ENCODE data around the gene PGAM1.
A peak's percentile ranks its signal among the peaks of the same experiment; 100 is the strongest.
"Not testable (repeated sequence)": the region's sequence is repeated elsewhere in the genome, so short reads cannot be mapped to it uniquely, and the experiment has no call there.

PGAM1 gene

GRCh38 chr10:97456686-97457065 lies 30.7 kb downstream of the PGAM1 start:
- no peak for DNase-seq (ENCODE audit: low read depth in 2 of 2)

- no peak for DNase-seq (ENCODE audit: low read depth in 2 of 2)
These were observed 33.1 kb downstream of the PGAM1 start for GRCh38 chr10:97459111-97459510.

GRCh38 chr10:97459933-97460332 lies 33.9 kb downstream of the PGAM1 start:
- DNase-seq (ENCODE audit: low read depth in 2 of 2) = no peak

GRCh38 chr10:97462309-97462708 lies 36.3 kb downstream of the PGAM1 start:
- no peak for DNase-seq (ENCODE audit: low read depth in 2 of 2)

GRCh38 chr10:97463363-97464132 lies 37.6 kb downstream of the PGAM1 start:
- peak; percentile 75 to 79 for DNase-seq (ENCODE audit: low read depth in 2 of 2)

GRCh38 chr10:97464226-97464625 lies 38.2 kb downstream of the PGAM1 start:
- no peak for DNase-seq (ENCODE audit: low read depth in 2 of 2)

GRCh38 chr10:97465982-97466381 lies 40.0 kb downstream of the PGAM1 start:
- DNase-seq (ENCODE audit: low read depth in 2 of 2) = no peak

- DNase-seq (ENCODE audit: low read depth in 2 of 2) = no peak
These were observed 40.8 kb downstream of the PGAM1 start for GRCh38 chr10:97466755-97467154.

- DNase-seq (ENCODE audit: low read depth in 2 of 2) = no peak
These were observed 42.2 kb downstream of the PGAM1 start for GRCh38 chr10:97468162-97468561.

- not testable (repeated sequence) for DNase-seq (ENCODE audit: low read depth in 2 of 2)
These were observed 42.8 kb downstream of the PGAM1 start for GRCh38 chr10:97468781-97469180.

- DNase-seq (ENCODE audit: low read depth in 2 of 2) = no peak
These were observed 48.9 kb downstream of the PGAM1 start for GRCh38 chr10:97474918-97475317.

GRCh38 chr10:97475936-97476594 lies 50.1 kb downstream of the PGAM1 start:
- no peak for DNase-seq (ENCODE audit: low read depth in 2 of 2)

- DNase-seq (ENCODE audit: low read depth in 2 of 2) = not testable (repeated sequence)
These were observed 53.4 kb downstream of the PGAM1 start for GRCh38 chr10:97479410-97479809.

- DNase-seq (ENCODE audit: low read depth in 2 of 2) = no peak
These were observed 53.9 kb downstream of the PGAM1 start for GRCh38 chr10:97479939-97480338.

GRCh38 chr10:97481071-97481470 lies 55.1 kb downstream of the PGAM1 start:
- no peak for DNase-seq (ENCODE audit: low read depth in 2 of 2)

- DNase-seq (ENCODE audit: low read depth in 2 of 2) = no peak
These were observed 56.4 kb downstream of the PGAM1 start for GRCh38 chr10:97482381-97482780.

Measured in fibroblast of skin of left quadriceps (primary cell).